ENCODE measurements around the gene PTPRU.

- no peak for TF ChIP-seq CTCF (IDR thresholded peaks at IDR 0.05)
- TF ChIP-seq ZFX (IDR thresholded peaks at IDR 0.05; ENCODE audit: borderline replicate concordance): no peak
Measured at GRCh38 chr1:29209173-29209572, 27.1 kb upstream of the PTPRU start.
